K562 (cell line): Measurements from ENCODE around the gene PLEKHA8. TPM values are rescaled to one million over a fixed set of nuclear protein-coding genes. Genes with fewer than 3 reads are reported as not detected.

Experiments
- polyA plus RNA-seq, 8 experiments: library from polyadenylated mRNA; depleted of rRNA in 4 of 8; stranded (reverse) in 5 of 8; unstranded in 3 of 8; fragments of >200 nt; fragmentation: Nextera tagmentation in 2 of 8; fragmentation: Illumina TruSeq in 1 of 8; extraction: Ambion mirVana in 2 of 8; extraction: Trizol in 1 of 8; gene quantifications; 2 replicates each; pipeline versions ENCODE4 v1.2.1 to v1.2.3, GENCODE V29; 2011 to 2014; ENCODE audit warnings: inconsistent platforms in 1 of 8, missing spikeins in 1 of 8
- total RNA-seq, 7 experiments: library from RNA; depleted of rRNA in 6 of 7; stranded (reverse); fragments of >200 nt in 6 of 7; fragmentation: Illumina TruSeq in 2 of 7; extraction: Trizol in 2 of 7; gene quantifications; 2 replicates each; pipeline versions ENCODE4 v1.2.1 to v1.2.3, GENCODE V29; 2011 to 2021; ENCODE audit warnings: low replicate concordance in 1 of 7
- TF ChIP-seq, protein P1 (sequence below), 2 experiments: IDR thresholded peaks; 2 replicates each; pipeline ENCODE4 v1.6.1; 2012; ENCODE audit warnings: improper control_type of control experiment in 2 of 2, low read depth in 2 of 2, low read length in 2 of 2, borderline replicate concordance in 1 of 2
- TF ChIP-seq, protein P2 (sequence below): fragments of 200-400 bp; formaldehyde crosslinking; IDR thresholded peaks from 2 replicates; pipeline ENCODE4 v1.6.1; 2017; ENCODE audit warnings: mild to moderate bottlenecking, low read depth, low read length, moderate library complexity

The PLEKHA8 gene
- total and polyA plus RNA-seq, 9 of the 15 experiments (the other 6 are each of a cell fraction or from before 2014, with no cell fraction given), result 3.2 to 16.3 (median 11.8) TPM

DNA sequence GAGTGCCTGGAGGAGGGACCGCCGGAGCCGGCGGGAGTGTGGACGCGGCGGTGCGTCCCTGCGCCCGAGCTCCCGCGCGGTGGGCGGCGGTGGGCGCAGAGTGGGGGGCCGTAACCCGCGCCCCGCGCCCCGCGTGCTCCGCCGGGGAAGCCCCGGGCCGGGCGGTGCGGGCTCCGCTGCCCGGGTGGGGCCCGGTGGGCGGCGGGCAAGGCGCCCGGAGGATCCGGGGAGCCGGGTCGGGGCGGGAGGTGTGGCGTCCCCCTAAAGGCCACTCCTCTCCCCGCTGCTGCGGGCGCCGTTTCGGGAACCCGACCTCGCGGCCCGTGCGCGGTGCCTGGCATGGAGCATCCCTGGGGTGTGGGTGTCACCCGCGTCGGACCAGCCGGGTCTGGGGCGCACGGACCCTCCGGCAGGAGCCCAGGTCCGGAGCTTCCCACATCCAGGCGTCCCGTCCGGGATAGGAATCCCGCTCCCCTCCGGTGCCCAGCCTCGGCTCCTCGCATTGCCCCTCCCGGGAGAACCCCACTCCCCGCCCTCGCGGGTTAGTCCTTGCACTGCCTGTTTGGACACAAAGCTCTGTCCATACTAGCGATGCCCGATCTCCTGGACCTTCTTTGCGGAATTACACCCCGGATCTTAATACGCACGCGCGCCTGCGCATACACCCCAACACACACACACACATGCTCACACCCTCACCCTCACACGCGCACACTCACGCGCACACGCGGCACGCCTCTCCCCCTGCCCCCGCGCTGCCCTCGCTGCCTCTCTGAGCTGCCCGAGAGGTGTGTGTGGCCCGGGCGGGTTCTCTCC lies 107.3 kb downstream of the PLEKHA8 start (continued):
- TF ChIP-seq, protein P1, sequence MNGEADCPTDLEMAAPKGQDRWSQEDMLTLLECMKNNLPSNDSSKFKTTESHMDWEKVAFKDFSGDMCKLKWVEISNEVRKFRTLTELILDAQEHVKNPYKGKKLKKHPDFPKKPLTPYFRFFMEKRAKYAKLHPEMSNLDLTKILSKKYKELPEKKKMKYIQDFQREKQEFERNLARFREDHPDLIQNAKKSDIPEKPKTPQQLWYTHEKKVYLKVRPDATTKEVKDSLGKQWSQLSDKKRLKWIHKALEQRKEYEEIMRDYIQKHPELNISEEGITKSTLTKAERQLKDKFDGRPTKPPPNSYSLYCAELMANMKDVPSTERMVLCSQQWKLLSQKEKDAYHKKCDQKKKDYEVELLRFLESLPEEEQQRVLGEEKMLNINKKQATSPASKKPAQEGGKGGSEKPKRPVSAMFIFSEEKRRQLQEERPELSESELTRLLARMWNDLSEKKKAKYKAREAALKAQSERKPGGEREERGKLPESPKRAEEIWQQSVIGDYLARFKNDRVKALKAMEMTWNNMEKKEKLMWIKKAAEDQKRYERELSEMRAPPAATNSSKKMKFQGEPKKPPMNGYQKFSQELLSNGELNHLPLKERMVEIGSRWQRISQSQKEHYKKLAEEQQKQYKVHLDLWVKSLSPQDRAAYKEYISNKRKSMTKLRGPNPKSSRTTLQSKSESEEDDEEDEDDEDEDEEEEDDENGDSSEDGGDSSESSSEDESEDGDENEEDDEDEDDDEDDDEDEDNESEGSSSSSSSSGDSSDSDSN (IDR thresholded peaks at IDR 0.05; ENCODE audit: borderline replicate concordance in 1 of 2, low read depth in 2 of 2, low read length in 2 of 2), result no peak; a peak in 1 of 4 replicates
- TF ChIP-seq, protein P2, sequence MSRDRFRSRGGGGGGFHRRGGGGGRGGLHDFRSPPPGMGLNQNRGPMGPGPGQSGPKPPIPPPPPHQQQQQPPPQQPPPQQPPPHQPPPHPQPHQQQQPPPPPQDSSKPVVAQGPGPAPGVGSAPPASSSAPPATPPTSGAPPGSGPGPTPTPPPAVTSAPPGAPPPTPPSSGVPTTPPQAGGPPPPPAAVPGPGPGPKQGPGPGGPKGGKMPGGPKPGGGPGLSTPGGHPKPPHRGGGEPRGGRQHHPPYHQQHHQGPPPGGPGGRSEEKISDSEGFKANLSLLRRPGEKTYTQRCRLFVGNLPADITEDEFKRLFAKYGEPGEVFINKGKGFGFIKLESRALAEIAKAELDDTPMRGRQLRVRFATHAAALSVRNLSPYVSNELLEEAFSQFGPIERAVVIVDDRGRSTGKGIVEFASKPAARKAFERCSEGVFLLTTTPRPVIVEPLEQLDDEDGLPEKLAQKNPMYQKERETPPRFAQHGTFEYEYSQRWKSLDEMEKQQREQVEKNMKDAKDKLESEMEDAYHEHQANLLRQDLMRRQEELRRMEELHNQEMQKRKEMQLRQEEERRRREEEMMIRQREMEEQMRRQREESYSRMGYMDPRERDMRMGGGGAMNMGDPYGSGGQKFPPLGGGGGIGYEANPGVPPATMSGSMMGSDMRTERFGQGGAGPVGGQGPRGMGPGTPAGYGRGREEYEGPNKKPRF, result no peak
